ENCODE data around the gene RXFP1. TPM values are rescaled to one million over a fixed set of nuclear protein-coding genes. Genes with fewer than 3 reads are reported as not detected.

RXFP1 gene
- total and polyA plus RNA-seq, 2 experiments from 2014 or later, result not detected

- TF ChIP-seq, protein P1, sequence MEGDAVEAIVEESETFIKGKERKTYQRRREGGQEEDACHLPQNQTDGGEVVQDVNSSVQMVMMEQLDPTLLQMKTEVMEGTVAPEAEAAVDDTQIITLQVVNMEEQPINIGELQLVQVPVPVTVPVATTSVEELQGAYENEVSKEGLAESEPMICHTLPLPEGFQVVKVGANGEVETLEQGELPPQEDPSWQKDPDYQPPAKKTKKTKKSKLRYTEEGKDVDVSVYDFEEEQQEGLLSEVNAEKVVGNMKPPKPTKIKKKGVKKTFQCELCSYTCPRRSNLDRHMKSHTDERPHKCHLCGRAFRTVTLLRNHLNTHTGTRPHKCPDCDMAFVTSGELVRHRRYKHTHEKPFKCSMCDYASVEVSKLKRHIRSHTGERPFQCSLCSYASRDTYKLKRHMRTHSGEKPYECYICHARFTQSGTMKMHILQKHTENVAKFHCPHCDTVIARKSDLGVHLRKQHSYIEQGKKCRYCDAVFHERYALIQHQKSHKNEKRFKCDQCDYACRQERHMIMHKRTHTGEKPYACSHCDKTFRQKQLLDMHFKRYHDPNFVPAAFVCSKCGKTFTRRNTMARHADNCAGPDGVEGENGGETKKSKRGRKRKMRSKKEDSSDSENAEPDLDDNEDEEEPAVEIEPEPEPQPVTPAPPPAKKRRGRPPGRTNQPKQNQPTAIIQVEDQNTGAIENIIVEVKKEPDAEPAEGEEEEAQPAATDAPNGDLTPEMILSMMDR (IDR thresholded peaks at IDR 0.05; ENCODE audit: poor library complexity), result no peak
- no peak for TF ChIP-seq EZH2phosphoT487 (IDR thresholded peaks at IDR 0.05; ENCODE audit: low read depth, severe bottlenecking, unreplicated experiment)
- WGBS (ENCODE audit: low lambda C conversion rate, missing lambda C conversion rate), result 67% methylated on average over 6 of the region's 6 CpGs
- H3K4me2 ChIP-seq, result no peak overlapping the region
Measured at GRCh38 chr4:158571736-158572135, 50.1 kb downstream of the RXFP1 start.

DNA sequence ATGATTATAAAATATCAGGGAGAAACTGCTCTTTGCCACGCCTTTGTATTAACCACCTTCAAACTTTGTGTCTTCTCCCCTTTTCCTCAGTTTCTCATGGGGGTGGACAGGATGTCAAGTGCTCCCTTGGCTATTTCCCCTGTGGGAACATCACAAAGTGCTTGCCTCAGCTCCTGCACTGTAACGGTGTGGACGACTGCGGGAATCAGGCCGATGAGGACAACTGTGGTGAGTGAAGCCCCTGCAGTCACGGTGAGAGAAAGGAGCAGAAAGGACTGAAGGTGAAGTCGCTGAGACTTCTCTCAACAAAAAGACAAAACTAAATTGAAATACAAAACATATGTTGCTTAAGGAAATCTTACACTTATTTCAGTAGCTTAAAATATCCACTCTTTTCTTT is 50.9 kb downstream of the RXFP1 start:
- 86% methylated on average over 7 of the region's 7 CpGs for WGBS (ENCODE audit: low lambda C conversion rate, missing lambda C conversion rate)
- no peak for DNase-seq (ENCODE audit: low spot score)
- no peaks in the 10 kb centered on the region for H3K79me2 ChIP-seq
- no peaks in the 10 kb centered on the region for H3K4me1 ChIP-seq (ENCODE audit: insufficient read depth)
- no peak overlapping the region for H3K4me3 ChIP-seq
- H2AFZ ChIP-seq, result no peak overlapping the region
- H3K9me2 ChIP-seq (replicated peaks; ENCODE audit: insufficient read depth), result no peaks in the 10 kb centered on the region
- H3K9me3 ChIP-seq (ENCODE audit: low read depth), result no peaks in the 10 kb centered on the region
- no peaks in the 10 kb centered on the region for H3K36me3 ChIP-seq (replicated peaks; ENCODE audit: insufficient read depth, low read depth)
- TF ChIP-seq, protein P1 (IDR thresholded peaks at IDR 0.05; ENCODE audit: poor library complexity), result no peak
- TF ChIP-seq EZH2phosphoT487 (IDR thresholded peaks at IDR 0.05; ENCODE audit: low read depth, severe bottlenecking, unreplicated experiment) (no peak), EZH2 (IDR thresholded peaks at IDR 0.05; ENCODE audit: borderline replicate concordance) (no peak)
- H4K20me1 ChIP-seq (ENCODE audit: insufficient read depth, poor library complexity, severe bottlenecking), result no peaks in the 10 kb centered on the region
- H3K27ac ChIP-seq, result no peak overlapping the region
- no peak overlapping the region for H3K4me2 ChIP-seq
- H3K27me3 ChIP-seq, result no peaks in the 10 kb centered on the region

More at GRCh38 chr4:158571736-158572135, 50.1 kb downstream of the RXFP1 start:
- H3K4me1 ChIP-seq (ENCODE audit: insufficient read depth), result no peaks in the 10 kb centered on the region
- H3K27ac ChIP-seq, result no peak overlapping the region
- no peaks in the 10 kb centered on the region for H3K27me3 ChIP-seq
- no peaks in the 10 kb centered on the region for H3K9me2 ChIP-seq (replicated peaks; ENCODE audit: insufficient read depth)
- H3K79me2 ChIP-seq, result no peaks in the 10 kb centered on the region
- H3K9me3 ChIP-seq (ENCODE audit: low read depth), result no peaks in the 10 kb centered on the region
- H3K36me3 ChIP-seq (replicated peaks; ENCODE audit: insufficient read depth, low read depth), result no peaks in the 10 kb centered on the region
- no peak overlapping the region for H2AFZ ChIP-seq
- no peak overlapping the region for H3K4me3 ChIP-seq
- DNase-seq (ENCODE audit: low spot score), result no peak
- H4K20me1 ChIP-seq (ENCODE audit: insufficient read depth, poor library complexity, severe bottlenecking), result no peaks in the 10 kb centered on the region

DNA sequence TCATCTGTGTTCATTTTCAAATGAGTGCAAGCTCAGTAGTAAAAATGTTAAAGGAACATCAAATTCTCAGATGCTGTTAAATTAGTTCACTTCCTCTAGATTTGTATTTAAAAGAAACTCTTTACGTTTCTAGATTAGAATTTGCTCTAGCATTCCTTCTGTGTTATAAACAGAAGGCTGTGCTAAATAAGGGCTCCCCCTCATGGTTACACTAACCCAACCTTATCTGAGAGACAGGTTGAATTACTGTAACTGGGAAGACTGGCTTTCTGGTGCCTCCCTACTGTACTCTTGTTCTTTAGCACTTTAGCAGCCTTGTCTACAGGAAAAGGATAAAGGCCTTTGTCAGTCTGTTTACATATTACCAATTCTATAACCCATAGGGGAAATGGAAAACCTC is 56.8 kb downstream of the RXFP1 start:
- Histone ChIP-seq H4K20me1 (ENCODE audit: insufficient read depth, poor library complexity, severe bottlenecking) (no peaks in the 10 kb centered on the region), H3K9me3 (ENCODE audit: low read depth) (no peaks in the 10 kb centered on the region), H3K4me2 (no peak overlapping the region), H3K4me1 (ENCODE audit: insufficient read depth) (no peaks in the 10 kb centered on the region), H3K4me3 (no peak overlapping the region), H2AFZ (no peak overlapping the region), H3K79me2 (no peaks in the 10 kb centered on the region), H3K9me2 (replicated peaks; ENCODE audit: insufficient read depth) (no peaks in the 10 kb centered on the region), H3K36me3 (replicated peaks; ENCODE audit: insufficient read depth, low read depth) (no peaks in the 10 kb centered on the region), H3K27me3 (no peaks in the 10 kb centered on the region), H3K27ac (no peak overlapping the region)
- WGBS (ENCODE audit: low lambda C conversion rate, missing lambda C conversion rate), result 29% methylated on average over 1 of the region's 1 CpG
- TF ChIP-seq EZH2phosphoT487 (IDR thresholded peaks at IDR 0.05; ENCODE audit: low read depth, severe bottlenecking, unreplicated experiment), result no peak
- TF ChIP-seq, protein P1 (IDR thresholded peaks at IDR 0.05; ENCODE audit: poor library complexity), result peak; percentile 28
- peak; percentile 30 for DNase-seq (ENCODE audit: low spot score)

- no peak overlapping the region for H3K4me2 ChIP-seq
- no peak overlapping the region for H3K27ac ChIP-seq
Measured at GRCh38 chr4:158580064-158580463, 58.4 kb downstream of the RXFP1 start.

More at GRCh38 chr4:158580064-158580463, 58.4 kb downstream of the RXFP1 start:
- no peaks in the 10 kb centered on the region for H3K27me3 ChIP-seq
- no peak overlapping the region for H3K4me3 ChIP-seq
- H3K4me1 ChIP-seq (ENCODE audit: insufficient read depth), result no peaks in the 10 kb centered on the region
- H2AFZ ChIP-seq, result no peak overlapping the region
- H4K20me1 ChIP-seq (ENCODE audit: insufficient read depth, poor library complexity, severe bottlenecking), result no peaks in the 10 kb centered on the region
- TF ChIP-seq EZH2phosphoT487 (IDR thresholded peaks at IDR 0.05; ENCODE audit: low read depth, severe bottlenecking, unreplicated experiment), result no peak
- TF ChIP-seq, protein P1 (IDR thresholded peaks at IDR 0.05; ENCODE audit: poor library complexity), result no peak
- TF ChIP-seq EZH2 (IDR thresholded peaks at IDR 0.05; ENCODE audit: borderline replicate concordance), result no peak
- no peaks in the 10 kb centered on the region for H3K9me2 ChIP-seq (replicated peaks; ENCODE audit: insufficient read depth)
- WGBS (ENCODE audit: low lambda C conversion rate, missing lambda C conversion rate), result 6% methylated on average over 1 of the region's 1 CpG
- no peaks in the 10 kb centered on the region for H3K36me3 ChIP-seq (replicated peaks; ENCODE audit: insufficient read depth, low read depth)
- H3K9me3 ChIP-seq (ENCODE audit: low read depth), result no peaks in the 10 kb centered on the region
- DNase-seq (ENCODE audit: low spot score), result no peak
- no peaks in the 10 kb centered on the region for H3K79me2 ChIP-seq
